D721Med (cell line): ENCODE results near the gene MAN1C1.

Experiments used
- DNase-seq: peaks from one replicate; pipeline ENCODE4 v3.0.0; 2011; ENCODE audit warnings: low spot score; ENCODE audit not compliant: insufficient read length
- FAIRE-seq: peaks from 2 replicates; lab custom pipeline; 2011; peaks lifted over from hg19 to GRCh38; lab: Jason Lieb, UNC
- CTCF ChIP-seq: IDR thresholded peaks from 2 replicates; pipeline ENCODE4 v1.5.1; 2012; ENCODE audit warnings: mild to moderate bottlenecking, control low read depth; ENCODE audit not compliant: insufficient read depth; ENCODE audit errors: missing control alignments

The MAN1C1 gene

DNA sequence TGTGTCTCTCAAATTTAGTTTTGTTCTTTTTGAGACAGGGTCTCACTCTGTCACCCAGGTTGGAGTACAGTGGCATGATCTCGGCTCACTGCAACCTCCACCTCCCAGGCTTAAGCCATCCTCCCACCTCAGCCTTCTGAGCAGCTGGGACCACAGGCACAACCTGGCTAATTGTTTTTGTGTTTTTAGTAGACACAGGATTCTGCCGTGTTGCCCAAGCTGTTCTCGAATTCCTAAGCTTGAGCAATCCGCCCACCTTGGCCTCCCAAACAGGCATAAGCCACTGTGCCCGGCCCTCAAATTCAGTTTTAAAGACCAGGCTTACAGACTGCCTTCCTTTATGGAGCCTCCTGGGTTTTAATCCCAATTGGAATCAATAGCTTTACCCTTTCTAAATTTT lies 99.7 kb downstream of the MAN1C1 start:
- no peak for DNase-seq
- TF ChIP-seq CTCF: no peak
- no peak for FAIRE-seq

DNA sequence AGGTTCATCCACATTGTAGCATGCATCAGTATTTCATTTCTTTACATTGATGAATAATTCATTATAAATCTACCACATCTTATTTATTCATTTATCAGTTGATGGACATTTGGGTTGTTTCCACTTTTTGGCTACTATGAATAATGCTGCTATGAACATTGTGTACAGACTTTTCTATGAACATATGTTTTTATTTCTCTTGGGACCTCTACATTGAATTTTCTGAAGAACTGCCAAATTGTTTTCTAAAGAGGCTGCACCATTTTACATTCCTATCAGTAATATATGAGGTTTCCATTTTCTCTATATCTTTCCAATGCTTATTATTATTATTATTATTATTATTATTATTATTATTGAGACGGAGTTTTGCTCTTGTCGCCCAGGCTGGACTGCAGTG lies 102.1 kb downstream of the MAN1C1 start:
- DNase-seq: no peak
- FAIRE-seq: no peak
- no peak for TF ChIP-seq CTCF

- TF ChIP-seq CTCF: no peak
- FAIRE-seq: no peak
- DNase-seq: no peak
Measured at GRCh38 chr1:25720624-25721023, 104.0 kb downstream of the MAN1C1 start.

- DNase-seq (no peak), FAIRE-seq (no peak)
- no peak for TF ChIP-seq CTCF
Measured at GRCh38 chr1:25723250-25723880, 106.8 kb downstream of the MAN1C1 start.

DNA sequence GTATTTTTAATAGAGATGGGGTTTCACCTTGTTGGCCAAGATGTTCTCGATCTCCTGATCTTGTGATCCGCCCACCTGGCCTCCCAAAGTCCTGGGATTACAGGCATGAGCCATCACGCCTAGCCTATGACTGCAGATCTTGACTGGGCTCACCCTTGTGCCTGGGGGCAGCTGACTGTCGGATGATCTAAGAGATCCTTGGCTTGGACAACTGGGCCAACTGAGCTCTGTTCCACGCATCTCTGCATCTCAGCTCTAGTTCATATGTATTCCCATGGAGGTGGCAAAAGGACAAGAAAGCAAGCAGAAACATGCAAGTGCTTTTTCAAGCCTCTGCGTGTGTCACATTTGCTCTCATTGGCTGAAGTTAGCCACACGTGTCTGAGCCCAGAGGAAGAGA lies 107.6 kb downstream of the MAN1C1 start:
- FAIRE-seq (no peak), DNase-seq (no peak)
- no peak for TF ChIP-seq CTCF

DNA sequence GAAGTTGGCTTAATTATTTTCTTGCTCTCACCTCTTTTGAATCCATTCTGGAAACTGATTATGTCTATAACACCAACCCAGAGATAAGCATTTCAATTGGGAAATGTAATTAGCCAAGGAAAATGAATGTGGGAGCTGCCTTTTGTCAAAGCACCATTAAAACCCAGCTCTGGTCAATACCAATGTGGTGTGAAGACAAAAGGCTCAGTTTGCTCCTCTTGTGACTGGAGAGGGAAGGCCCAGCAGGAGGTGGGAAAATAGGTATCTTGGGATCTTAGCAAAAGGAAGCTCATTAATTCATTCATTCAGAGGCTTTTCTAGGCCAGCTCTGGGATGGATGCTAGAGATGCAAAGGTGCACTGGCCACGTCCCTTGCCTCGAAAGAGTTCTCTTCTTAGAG lies 108.4 kb downstream of the MAN1C1 start:
- FAIRE-seq: no peak
- no peak for TF ChIP-seq CTCF

GRCh38 chr1:25725482-25725881 lies 108.9 kb downstream of the MAN1C1 start:
- no peak for TF ChIP-seq CTCF
- DNase-seq: no peak
- no peak for FAIRE-seq

More for the DNA sequence above, 108.4 kb downstream of the MAN1C1 start:
- DNase-seq: no peak
